Measurements from ENCODE around the gene RNF157. TPM values are rescaled to one million over a fixed set of nuclear protein-coding genes. Genes with fewer than 3 reads are reported as not detected.

RNF157 gene
- total RNA-seq, 1 donor from 2014 or later = 0.32 TPM

Other genes starting within 250 kb of the RNF157 start
- 4.1 TPM for gene CDK3, start 239.6 kb downstream of the RNF157 start, total RNA-seq
- 175 TPM for gene EVPL, start 213.2 kb downstream of the RNF157 start, total RNA-seq
- gene SRP68, start 168.0 kb downstream of the RNF157 start, total RNA-seq = 71.5 TPM
- 0.44 TPM for gene GALR2, start 165.7 kb downstream of the RNF157 start, total RNA-seq
- not detected for gene ZACN, start 161.3 kb downstream of the RNF157 start, total RNA-seq
- 91.1 TPM for gene EXOC7, start 136.7 kb downstream of the RNF157 start, total RNA-seq
- not detected for gene FOXJ1, start 99.2 kb downstream of the RNF157 start, total RNA-seq
- gene UBALD2, start 24.9 kb upstream of the RNF157 start, total RNA-seq = 86.9 TPM
- gene QRICH2, start 67.8 kb upstream of the RNF157 start, total RNA-seq = 1.6 TPM
- 42.0 TPM for gene PRPSAP1, start 113.4 kb upstream of the RNF157 start, total RNA-seq
- gene SPHK1, start 144.1 kb upstream of the RNF157 start, total RNA-seq = 13.1 TPM
- 17.2 TPM for gene UBE2O, start 212.7 kb upstream of the RNF157 start, total RNA-seq
- not detected for gene AANAT, start 227.1 kb upstream of the RNF157 start, total RNA-seq

Measured in esophagus mucosa (tissue), 1 donor.